Measurements from ENCODE around the gene ARHGAP22.

Gene ARHGAP22

DNA sequence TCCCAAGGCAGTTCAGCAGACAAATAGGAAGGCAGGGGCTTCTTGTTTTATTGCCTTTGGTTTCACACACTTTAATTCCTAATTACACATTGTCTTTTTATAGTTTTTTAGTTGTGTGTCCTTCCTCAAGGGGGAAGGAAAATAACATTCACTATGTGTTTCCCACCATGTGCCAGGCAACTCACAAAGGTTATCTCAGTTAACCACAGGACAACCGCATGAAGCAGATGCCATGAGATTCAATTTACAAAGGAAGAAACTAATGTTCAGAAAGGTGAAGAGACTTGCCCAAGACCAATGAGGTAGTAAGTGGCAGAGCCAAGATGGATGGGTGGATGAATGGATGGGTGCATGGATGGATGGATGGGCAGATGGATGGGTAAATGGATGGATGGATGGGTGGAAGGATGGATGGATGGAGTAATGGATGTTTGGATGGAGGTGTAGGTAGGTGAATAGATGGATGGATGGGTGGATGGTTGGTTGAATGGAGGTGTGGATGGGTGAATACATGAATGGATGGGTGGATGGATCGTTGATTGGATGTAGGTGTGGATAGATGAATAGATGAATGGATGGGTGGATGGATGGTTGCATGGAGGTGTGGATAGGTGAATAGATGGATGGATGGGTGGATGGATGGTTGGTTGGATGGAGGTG, 77.9 kb downstream of the ARHGAP22 start:
- TF ChIP-seq, protein P1, sequence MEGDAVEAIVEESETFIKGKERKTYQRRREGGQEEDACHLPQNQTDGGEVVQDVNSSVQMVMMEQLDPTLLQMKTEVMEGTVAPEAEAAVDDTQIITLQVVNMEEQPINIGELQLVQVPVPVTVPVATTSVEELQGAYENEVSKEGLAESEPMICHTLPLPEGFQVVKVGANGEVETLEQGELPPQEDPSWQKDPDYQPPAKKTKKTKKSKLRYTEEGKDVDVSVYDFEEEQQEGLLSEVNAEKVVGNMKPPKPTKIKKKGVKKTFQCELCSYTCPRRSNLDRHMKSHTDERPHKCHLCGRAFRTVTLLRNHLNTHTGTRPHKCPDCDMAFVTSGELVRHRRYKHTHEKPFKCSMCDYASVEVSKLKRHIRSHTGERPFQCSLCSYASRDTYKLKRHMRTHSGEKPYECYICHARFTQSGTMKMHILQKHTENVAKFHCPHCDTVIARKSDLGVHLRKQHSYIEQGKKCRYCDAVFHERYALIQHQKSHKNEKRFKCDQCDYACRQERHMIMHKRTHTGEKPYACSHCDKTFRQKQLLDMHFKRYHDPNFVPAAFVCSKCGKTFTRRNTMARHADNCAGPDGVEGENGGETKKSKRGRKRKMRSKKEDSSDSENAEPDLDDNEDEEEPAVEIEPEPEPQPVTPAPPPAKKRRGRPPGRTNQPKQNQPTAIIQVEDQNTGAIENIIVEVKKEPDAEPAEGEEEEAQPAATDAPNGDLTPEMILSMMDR (IDR thresholded peaks at IDR 0.05) = no peak
- no peak for TF ChIP-seq ZFX (IDR thresholded peaks at IDR 0.05; ENCODE audit: borderline replicate concordance)
- no peak overlapping the region for H3K27ac ChIP-seq

DNA sequence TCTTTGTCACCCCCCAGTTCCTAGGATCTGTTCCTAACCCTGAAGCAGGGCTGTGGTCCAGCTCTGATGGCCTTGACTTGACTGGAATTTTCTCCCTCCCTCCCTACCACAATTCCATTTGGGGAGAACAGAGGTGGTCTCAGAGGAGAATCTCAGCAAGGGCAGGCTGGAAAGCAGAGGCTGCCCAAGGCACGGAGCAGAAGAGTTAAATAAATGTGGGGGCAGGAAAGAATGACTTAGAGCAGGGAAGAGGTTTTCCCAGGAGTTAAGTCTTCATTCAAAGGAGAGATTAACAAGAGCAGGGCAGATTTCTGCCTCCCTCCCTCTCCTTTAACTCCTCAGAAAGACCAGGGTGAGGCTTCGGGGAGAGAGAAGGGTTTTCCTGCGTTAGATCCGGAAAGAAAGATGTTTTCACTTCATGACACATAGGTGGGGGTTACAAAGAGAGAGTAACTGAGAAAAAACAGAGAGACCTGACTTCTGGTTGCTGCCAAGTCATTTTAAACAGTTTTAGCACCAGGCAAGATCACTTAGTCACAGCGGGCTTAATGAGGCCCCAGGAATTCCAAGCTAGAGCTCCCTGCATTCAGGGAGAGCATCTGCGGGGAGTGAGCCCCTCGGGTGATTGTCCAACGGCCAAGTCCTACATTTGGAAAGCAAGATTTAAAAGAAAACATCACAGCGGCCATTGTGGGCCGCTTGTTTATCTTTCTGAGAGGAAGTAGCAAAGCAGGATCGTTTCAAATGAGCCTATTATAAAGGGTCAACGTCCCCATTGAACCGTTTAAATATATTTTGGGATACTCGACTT, 78.7 kb downstream of the ARHGAP22 start:
- no peak overlapping the region for H3K27ac ChIP-seq
- TF ChIP-seq ZFX (IDR thresholded peaks at IDR 0.05; ENCODE audit: borderline replicate concordance) = no peak
- TF ChIP-seq, protein P1 (IDR thresholded peaks at IDR 0.05) = no peak

DNA sequence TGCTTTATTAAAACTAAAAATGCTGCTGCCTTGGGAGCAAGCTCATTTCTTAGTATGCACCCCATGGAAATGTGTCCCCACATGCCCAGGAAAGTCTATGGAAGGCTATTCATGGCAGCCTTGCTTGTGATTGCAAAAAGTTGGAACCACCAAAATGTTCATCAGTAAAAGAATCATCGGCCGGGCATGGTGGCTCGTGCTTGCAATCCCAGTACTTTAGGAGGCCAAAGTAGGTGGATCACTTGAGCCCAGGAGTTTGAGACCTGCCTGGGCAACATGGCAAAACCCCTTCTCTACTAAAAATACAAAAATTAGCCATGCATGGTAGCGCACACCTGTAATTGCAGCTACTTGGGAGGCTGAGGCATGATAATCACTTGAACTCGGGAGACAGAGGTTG, 79.8 kb downstream of the ARHGAP22 start:
- TF ChIP-seq, protein P1 (IDR thresholded peaks at IDR 0.05) = no peak
- TF ChIP-seq ZFX (IDR thresholded peaks at IDR 0.05; ENCODE audit: borderline replicate concordance) = no peak
- H3K27ac ChIP-seq = no peak overlapping the region

DNA sequence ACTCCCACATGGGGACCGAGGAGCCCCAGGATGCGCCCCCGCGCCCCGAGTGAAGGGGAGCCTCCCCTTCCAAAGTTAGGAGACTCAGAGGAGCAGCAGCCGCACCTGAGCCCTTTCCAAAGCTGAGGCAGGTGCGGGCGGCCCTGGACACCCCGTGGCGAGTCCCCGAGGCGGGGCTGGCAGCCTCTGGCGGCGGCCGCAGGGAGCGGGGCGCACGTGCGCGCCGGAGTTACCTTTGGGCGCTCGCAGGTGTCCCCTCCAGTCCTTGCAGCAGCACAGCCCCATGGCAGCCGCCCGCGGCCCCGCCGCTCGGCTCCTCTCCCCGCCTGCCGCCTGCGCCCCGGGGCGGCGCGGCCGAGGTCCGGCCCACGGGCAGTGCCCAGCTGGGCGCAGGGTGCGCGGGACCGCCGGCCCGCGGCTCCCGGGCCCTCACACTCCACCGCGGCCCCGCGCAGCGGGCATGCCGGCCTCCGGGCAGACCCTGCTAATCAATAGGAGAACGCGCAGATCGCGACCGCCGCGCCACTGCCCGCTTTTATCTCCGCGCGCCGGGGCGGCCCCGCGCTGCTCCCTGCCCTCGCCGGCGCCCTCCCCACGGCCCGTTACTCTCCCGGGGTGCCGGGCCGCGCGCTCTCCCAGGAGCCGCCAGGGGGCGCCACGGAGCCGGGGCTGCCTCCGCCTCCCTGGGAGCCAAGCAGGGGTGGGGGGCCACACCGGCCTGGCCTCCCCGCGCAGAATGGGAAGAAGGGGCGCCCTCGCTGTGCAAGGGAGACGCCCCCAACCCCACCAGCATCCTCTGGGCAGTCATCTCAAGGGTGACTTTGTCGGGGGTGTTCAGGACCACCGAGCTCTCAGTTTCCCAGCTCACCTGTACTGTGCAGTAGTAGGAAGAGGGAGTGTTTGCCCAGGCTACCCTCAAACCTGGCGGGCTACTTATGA, 80.8 kb downstream of the ARHGAP22 start:
- TF ChIP-seq, protein P1 (IDR thresholded peaks at IDR 0.05) = peak; percentile 88
- no peak for TF ChIP-seq ZFX (IDR thresholded peaks at IDR 0.05; ENCODE audit: borderline replicate concordance)
- H3K27ac ChIP-seq = no peak overlapping the region

DNA sequence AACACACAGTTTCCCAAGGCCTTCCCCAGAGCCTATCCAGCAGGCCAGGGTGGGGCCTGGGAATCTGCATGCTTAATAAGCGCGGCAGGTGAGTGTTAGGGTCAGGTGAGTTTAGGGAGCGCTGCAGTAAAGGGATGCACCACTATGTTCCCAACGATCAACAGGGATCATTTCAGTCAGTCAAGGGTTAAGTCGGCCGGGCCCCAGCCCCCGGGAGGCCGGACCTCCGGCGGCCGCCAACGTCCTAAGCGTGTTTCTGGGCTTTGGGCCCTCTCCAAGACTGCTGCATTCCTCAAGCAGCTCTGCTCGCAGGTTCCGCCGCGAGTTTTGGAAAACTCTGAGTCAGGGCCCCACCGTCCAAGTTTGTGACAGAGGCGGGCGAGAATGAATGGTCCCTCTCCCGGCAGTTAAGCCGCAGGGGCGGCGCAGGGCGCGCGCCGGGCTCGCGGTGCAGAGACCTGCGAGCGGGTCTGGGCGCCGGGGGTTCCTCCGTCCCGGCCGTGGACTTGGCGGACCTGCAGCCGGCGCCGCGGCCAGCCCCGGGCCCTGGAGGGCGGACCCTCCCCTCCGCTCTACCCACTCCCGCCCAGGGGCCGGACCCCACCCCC, 81.6 kb downstream of the ARHGAP22 start:
- H3K27ac ChIP-seq = no peak overlapping the region
- TF ChIP-seq ZFX (IDR thresholded peaks at IDR 0.05; ENCODE audit: borderline replicate concordance) = no peak

DNA sequence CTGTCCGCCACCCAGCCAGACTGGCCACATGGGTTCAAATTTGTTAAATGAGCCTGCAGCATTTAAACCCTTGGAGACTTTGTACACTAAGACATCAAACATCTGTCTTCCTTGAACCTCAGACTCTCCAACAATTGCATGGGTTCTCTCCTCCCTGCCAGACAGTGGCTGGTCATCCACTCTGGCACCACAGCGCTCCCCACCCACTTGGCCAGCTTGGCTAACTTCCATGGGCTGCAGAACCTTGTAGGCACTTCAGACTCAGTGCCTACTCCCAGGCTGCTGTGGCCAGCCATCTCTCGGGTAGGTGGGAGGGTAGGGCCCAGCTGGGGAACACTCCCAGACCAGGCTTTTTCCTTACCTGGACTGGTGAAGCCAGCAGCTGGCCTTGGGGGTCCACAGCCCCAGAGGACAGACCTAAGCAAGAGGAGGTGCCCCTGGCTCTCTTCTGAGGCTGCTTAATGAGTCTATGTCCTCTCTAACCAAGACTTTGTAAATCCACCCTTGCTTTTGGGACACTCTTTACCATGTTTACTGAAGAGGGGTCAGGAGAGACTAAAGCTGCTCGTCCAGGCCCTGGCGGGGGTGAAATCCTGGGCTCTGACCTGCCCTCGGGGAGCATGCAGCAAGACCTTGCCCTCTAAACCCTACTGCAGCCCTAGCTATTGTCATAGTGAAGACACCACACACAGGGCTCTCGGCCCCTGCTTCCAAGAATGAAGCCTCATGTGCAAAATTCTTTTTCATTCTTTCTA, 82.7 kb downstream of the ARHGAP22 start:
- H3K27ac ChIP-seq = no peak overlapping the region
- no peak for TF ChIP-seq ZFX (IDR thresholded peaks at IDR 0.05; ENCODE audit: borderline replicate concordance)
- TF ChIP-seq, protein P1 (IDR thresholded peaks at IDR 0.05) = no peak
